Measurements from ENCODE around the gene RCVRN.

Gene RCVRN

GRCh38 chr17:9937901-9938300, 32.8 kb upstream of the RCVRN start:
- H3K4me1 ChIP-seq (ENCODE audit: control insufficient read depth in 5 of 5, insufficient read depth in 5 of 5, low read length in 5 of 5) = peaks cover 7 to 29% (median 25%) of the 10 kb centered on the region in 5 donors
- peaks cover 0 to 58% (median 19%) of the 10 kb centered on the region in 5 donors for H3K36me3 ChIP-seq (ENCODE audit: control insufficient read depth in 5 of 5, insufficient read depth in 5 of 5, low read length in 5 of 5)
- H3K9me3 ChIP-seq (ENCODE audit: control insufficient read depth in 5 of 5, low read length in 5 of 5) = peaks cover 4 to 9% (median 8%) of the 10 kb centered on the region in 5 donors
- H3K9ac ChIP-seq (ENCODE audit: low read length in 5 of 5) = no peak overlapping the region
- H3K4me3 ChIP-seq (ENCODE audit: low read depth in 1 of 5, low read length in 5 of 5) = no peak overlapping the region
- H3K27ac ChIP-seq (ENCODE audit: low read depth, low read length) = no peak overlapping the region
- H3K27me3 ChIP-seq (ENCODE audit: control insufficient read depth in 5 of 5, insufficient read depth in 4 of 5, low read length in 5 of 5) = no peaks in the 10 kb centered on the region

- Histone ChIP-seq H3K27me3 (ENCODE audit: control insufficient read depth in 5 of 5, insufficient read depth in 4 of 5, low read length in 5 of 5) (no peaks in the 10 kb centered on the region), H3K36me3 (ENCODE audit: control insufficient read depth in 5 of 5, insufficient read depth in 5 of 5, low read length in 5 of 5) (peaks cover 0 to 56% (median 17%) of the 10 kb centered on the region in 5 donors), H3K4me3 (ENCODE audit: low read depth in 1 of 5, low read length in 5 of 5) (peak overlapping the region in 1 of 5 donors; percentile 21), H3K27ac (ENCODE audit: low read depth, low read length) (no peak overlapping the region), H3K9ac (ENCODE audit: low read length in 5 of 5) (no peak overlapping the region), H3K9me3 (ENCODE audit: control insufficient read depth in 5 of 5, low read length in 5 of 5) (peaks cover 4 to 9% (median 8%) of the 10 kb centered on the region in 5 donors), H3K4me1 (ENCODE audit: control insufficient read depth in 5 of 5, insufficient read depth in 5 of 5, low read length in 5 of 5) (peaks cover 7 to 29% (median 25%) of the 10 kb centered on the region in 5 donors)
These were observed 32.2 kb upstream of the RCVRN start for GRCh38 chr17:9937241-9937761.

GRCh38 chr17:9936095-9936494, 31.0 kb upstream of the RCVRN start:
- Histone ChIP-seq H3K9ac (ENCODE audit: low read length in 5 of 5) (peak overlapping the region in 1 of 5 donors; percentile 23), H3K4me1 (ENCODE audit: control insufficient read depth in 5 of 5, insufficient read depth in 5 of 5, low read length in 5 of 5) (peaks cover 7 to 29% (median 25%) of the 10 kb centered on the region in 5 donors), H3K27me3 (ENCODE audit: control insufficient read depth in 5 of 5, insufficient read depth in 4 of 5, low read length in 5 of 5) (no peaks in the 10 kb centered on the region), H3K36me3 (ENCODE audit: control insufficient read depth in 5 of 5, insufficient read depth in 5 of 5, low read length in 5 of 5) (peaks cover 0 to 56% (median 17%) of the 10 kb centered on the region in 5 donors), H3K4me3 (ENCODE audit: low read depth in 1 of 5, low read length in 5 of 5) (no peak overlapping the region), H3K27ac (ENCODE audit: low read depth, low read length) (peak overlapping the region; percentile 20), H3K9me3 (ENCODE audit: control insufficient read depth in 5 of 5, low read length in 5 of 5) (peaks cover 4 to 9% (median 8%) of the 10 kb centered on the region in 5 donors)

- Histone ChIP-seq H3K36me3 (ENCODE audit: control insufficient read depth in 5 of 5, insufficient read depth in 5 of 5, low read length in 5 of 5) (peaks cover 0 to 54% (median 13%) of the 10 kb centered on the region in 5 donors), H3K4me3 (ENCODE audit: low read depth in 1 of 5, low read length in 5 of 5) (no peak overlapping the region), H3K9ac (ENCODE audit: low read length in 5 of 5) (peak overlapping the region in 1 of 5 donors; percentile 23), H3K27me3 (ENCODE audit: control insufficient read depth in 5 of 5, insufficient read depth in 4 of 5, low read length in 5 of 5) (no peaks in the 10 kb centered on the region), H3K9me3 (ENCODE audit: control insufficient read depth in 5 of 5, low read length in 5 of 5) (peaks cover 4 to 9% (median 8%) of the 10 kb centered on the region in 5 donors), H3K27ac (ENCODE audit: low read depth, low read length) (peak overlapping the region; percentile 20), H3K4me1 (ENCODE audit: control insufficient read depth in 5 of 5, insufficient read depth in 5 of 5, low read length in 5 of 5) (peaks cover 7 to 34% (median 25%) of the 10 kb centered on the region in 5 donors)
These were observed 30.3 kb upstream of the RCVRN start for GRCh38 chr17:9935408-9935807.

- peaks cover 0 to 47% (median 11%) of the 10 kb centered on the region in 5 donors for H3K36me3 ChIP-seq (ENCODE audit: control insufficient read depth in 5 of 5, insufficient read depth in 5 of 5, low read length in 5 of 5)
- no peak overlapping the region for H3K27ac ChIP-seq (ENCODE audit: low read depth, low read length)
These were observed 29.3 kb upstream of the RCVRN start for GRCh38 chr17:9934331-9934730.

GRCh38 chr17:9932491-9932890, 27.4 kb upstream of the RCVRN start:
- Histone ChIP-seq H3K9me3 (ENCODE audit: control insufficient read depth in 5 of 5, low read length in 5 of 5) (no peaks in the 10 kb centered on the region), H3K4me3 (ENCODE audit: low read depth in 1 of 5, low read length in 5 of 5) (no peak overlapping the region), H3K9ac (ENCODE audit: low read length in 5 of 5) (no peak overlapping the region), H3K27me3 (ENCODE audit: control insufficient read depth in 5 of 5, insufficient read depth in 4 of 5, low read length in 5 of 5) (no peaks in the 10 kb centered on the region), H3K4me1 (ENCODE audit: control insufficient read depth in 5 of 5, insufficient read depth in 5 of 5, low read length in 5 of 5) (peaks cover 9 to 40% (median 23%) of the 10 kb centered on the region in 5 donors), H3K36me3 (ENCODE audit: control insufficient read depth in 5 of 5, insufficient read depth in 5 of 5, low read length in 5 of 5) (peaks cover 0 to 35% (median 11%) of the 10 kb centered on the region in 5 donors), H3K27ac (ENCODE audit: low read depth, low read length) (no peak overlapping the region)

More at GRCh38 chr17:9934331-9934730, 29.3 kb upstream of the RCVRN start:
- Histone ChIP-seq H3K9ac (ENCODE audit: low read length in 5 of 5) (no peak overlapping the region), H3K9me3 (ENCODE audit: control insufficient read depth in 5 of 5, low read length in 5 of 5) (peaks cover 4 to 9% (median 8%) of the 10 kb centered on the region in 5 donors), H3K27me3 (ENCODE audit: control insufficient read depth in 5 of 5, insufficient read depth in 4 of 5, low read length in 5 of 5) (no peaks in the 10 kb centered on the region), H3K4me3 (ENCODE audit: low read depth in 1 of 5, low read length in 5 of 5) (no peak overlapping the region), H3K4me1 (ENCODE audit: control insufficient read depth in 5 of 5, insufficient read depth in 5 of 5, low read length in 5 of 5) (peaks cover 7 to 42% (median 25%) of the 10 kb centered on the region in 5 donors)

- no peaks in the 10 kb centered on the region for H3K27me3 ChIP-seq (ENCODE audit: control insufficient read depth in 5 of 5, insufficient read depth in 4 of 5, low read length in 5 of 5)
- H3K9ac ChIP-seq (ENCODE audit: low read length in 5 of 5) = no peak overlapping the region
- no peak overlapping the region for H3K27ac ChIP-seq (ENCODE audit: low read depth, low read length)
- H3K4me1 ChIP-seq (ENCODE audit: control insufficient read depth in 5 of 5, insufficient read depth in 5 of 5, low read length in 5 of 5) = peaks cover 3 to 28% (median 13%) of the 10 kb centered on the region in 5 donors
- H3K4me3 ChIP-seq (ENCODE audit: low read depth in 1 of 5, low read length in 5 of 5) = no peak overlapping the region
- H3K9me3 ChIP-seq (ENCODE audit: control insufficient read depth in 5 of 5, low read length in 5 of 5) = no peaks in the 10 kb centered on the region
- peaks cover 0 to 33% (median 14%) of the 10 kb centered on the region in 5 donors for H3K36me3 ChIP-seq (ENCODE audit: control insufficient read depth in 5 of 5, insufficient read depth in 5 of 5, low read length in 5 of 5)
These were observed 26.2 kb upstream of the RCVRN start for GRCh38 chr17:9931144-9931741.

- Histone ChIP-seq H3K4me3 (ENCODE audit: low read depth in 1 of 5, low read length in 5 of 5) (no peak overlapping the region), H3K27ac (ENCODE audit: low read depth, low read length) (no peak overlapping the region), H3K36me3 (ENCODE audit: control insufficient read depth in 5 of 5, insufficient read depth in 5 of 5, low read length in 5 of 5) (peaks cover 0 to 41% (median 18%) of the 10 kb centered on the region in 5 donors)
These were observed 24.8 kb upstream of the RCVRN start for GRCh38 chr17:9929871-9930270.

GRCh38 chr17:9928601-9929333, 23.7 kb upstream of the RCVRN start:
- H3K27me3 ChIP-seq (ENCODE audit: control insufficient read depth in 5 of 5, insufficient read depth in 4 of 5, low read length in 5 of 5) = no peaks in the 10 kb centered on the region
- H3K9ac ChIP-seq (ENCODE audit: low read length in 5 of 5) = no peak overlapping the region
- no peaks in the 10 kb centered on the region for H3K9me3 ChIP-seq (ENCODE audit: control insufficient read depth in 5 of 5, low read length in 5 of 5)
- H3K36me3 ChIP-seq (ENCODE audit: control insufficient read depth in 5 of 5, insufficient read depth in 5 of 5, low read length in 5 of 5) = peaks cover 0 to 33% (median 17%) of the 10 kb centered on the region in 5 donors
- no peak overlapping the region for H3K27ac ChIP-seq (ENCODE audit: low read depth, low read length)
- peaks cover 0 to 14% (median 2%) of the 10 kb centered on the region in 5 donors for H3K4me1 ChIP-seq (ENCODE audit: control insufficient read depth in 5 of 5, insufficient read depth in 5 of 5, low read length in 5 of 5)
- no peak overlapping the region for H3K4me3 ChIP-seq (ENCODE audit: low read depth in 1 of 5, low read length in 5 of 5)

More at GRCh38 chr17:9929871-9930270, 24.8 kb upstream of the RCVRN start:
- Histone ChIP-seq H3K9ac (ENCODE audit: low read length in 5 of 5) (no peak overlapping the region), H3K4me1 (ENCODE audit: control insufficient read depth in 5 of 5, insufficient read depth in 5 of 5, low read length in 5 of 5) (peaks cover 0 to 14% (median 2%) of the 10 kb centered on the region in 5 donors), H3K27me3 (ENCODE audit: control insufficient read depth in 5 of 5, insufficient read depth in 4 of 5, low read length in 5 of 5) (no peaks in the 10 kb centered on the region), H3K9me3 (ENCODE audit: control insufficient read depth in 5 of 5, low read length in 5 of 5) (no peaks in the 10 kb centered on the region)
